ENCODE measurements around the gene PET117. TPM values are rescaled to one million over a fixed set of nuclear protein-coding genes. Genes with fewer than 3 reads are reported as not detected.
"Not testable (repeated sequence)": the region's sequence is repeated elsewhere in the genome, so short reads cannot be mapped to it uniquely, and the experiment has no call there.

PET117 gene
- polyA plus RNA-seq, 1 experiment, result 3.9 TPM

DNA sequence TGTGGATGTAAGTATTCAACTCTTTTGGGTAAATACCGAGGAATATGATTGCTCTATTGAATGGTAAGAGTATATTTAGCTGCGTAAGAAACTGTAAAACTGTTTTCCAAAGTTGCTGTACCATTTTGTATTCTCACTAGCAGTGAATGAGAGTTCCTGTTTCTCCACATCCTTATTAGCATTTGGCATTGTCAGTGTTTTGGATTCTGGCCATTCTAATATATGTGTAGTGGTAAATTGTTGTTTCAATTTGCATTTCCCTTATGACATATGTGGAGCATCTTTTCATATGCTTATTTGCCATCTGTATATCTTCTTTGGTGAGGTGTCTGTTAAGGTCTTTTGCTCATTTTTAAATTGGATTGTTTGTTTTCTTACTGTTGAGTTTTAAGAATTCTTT is 29.3 kb upstream of the PET117 start:
- TF ChIP-seq, protein P1, sequence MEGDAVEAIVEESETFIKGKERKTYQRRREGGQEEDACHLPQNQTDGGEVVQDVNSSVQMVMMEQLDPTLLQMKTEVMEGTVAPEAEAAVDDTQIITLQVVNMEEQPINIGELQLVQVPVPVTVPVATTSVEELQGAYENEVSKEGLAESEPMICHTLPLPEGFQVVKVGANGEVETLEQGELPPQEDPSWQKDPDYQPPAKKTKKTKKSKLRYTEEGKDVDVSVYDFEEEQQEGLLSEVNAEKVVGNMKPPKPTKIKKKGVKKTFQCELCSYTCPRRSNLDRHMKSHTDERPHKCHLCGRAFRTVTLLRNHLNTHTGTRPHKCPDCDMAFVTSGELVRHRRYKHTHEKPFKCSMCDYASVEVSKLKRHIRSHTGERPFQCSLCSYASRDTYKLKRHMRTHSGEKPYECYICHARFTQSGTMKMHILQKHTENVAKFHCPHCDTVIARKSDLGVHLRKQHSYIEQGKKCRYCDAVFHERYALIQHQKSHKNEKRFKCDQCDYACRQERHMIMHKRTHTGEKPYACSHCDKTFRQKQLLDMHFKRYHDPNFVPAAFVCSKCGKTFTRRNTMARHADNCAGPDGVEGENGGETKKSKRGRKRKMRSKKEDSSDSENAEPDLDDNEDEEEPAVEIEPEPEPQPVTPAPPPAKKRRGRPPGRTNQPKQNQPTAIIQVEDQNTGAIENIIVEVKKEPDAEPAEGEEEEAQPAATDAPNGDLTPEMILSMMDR (IDR thresholded peaks at IDR 0.05; ENCODE audit: insufficient read depth, low read depth, low read length), result no peak
- CTCF ChIA-PET, result no interaction called here
- DNase-seq (ENCODE audit: low read depth), result no peak

DNA sequence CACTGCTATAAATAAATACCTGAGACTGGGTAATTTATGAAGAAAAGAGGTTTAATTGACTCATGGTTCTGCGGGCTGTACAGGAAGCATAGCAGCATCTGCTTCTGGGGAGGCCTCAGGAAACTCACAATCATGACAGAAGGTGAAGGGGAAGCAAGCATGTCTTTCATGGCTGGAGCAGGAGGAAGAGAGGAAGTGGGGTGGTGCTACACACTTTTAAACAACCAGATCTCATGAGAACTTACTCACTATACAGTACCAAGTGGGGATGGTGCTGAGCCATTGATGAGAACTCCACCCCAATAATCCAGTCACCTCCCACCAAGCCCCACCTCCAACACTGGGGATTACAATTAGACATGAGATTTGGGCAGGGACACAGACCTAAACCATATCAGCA is 9.1 kb upstream of the PET117 start:
- POLR2A ChIA-PET; H3K27me3 ChIP-seq (ENCODE audit: control insufficient read depth, insufficient read depth, low read length); DNase-seq (ENCODE audit: low read depth); H3K36me3 ChIP-seq (ENCODE audit: control insufficient read depth, insufficient read depth, low read length); CTCF ChIA-PET; H3K4me3 ChIP-seq (ENCODE audit: low read depth, low read length): not testable (repeated sequence)

More for the DNA sequence above, 29.3 kb upstream of the PET117 start:
- POLR2A ChIA-PET, result no interaction called here
- no peak overlapping the region for H3K4me3 ChIP-seq (ENCODE audit: low read depth, low read length)
- H3K36me3 ChIP-seq (ENCODE audit: control insufficient read depth, insufficient read depth, low read length), result no peaks in the 10 kb centered on the region
- no peaks in the 10 kb centered on the region for H3K27me3 ChIP-seq (ENCODE audit: control insufficient read depth, insufficient read depth, low read length)

DNA sequence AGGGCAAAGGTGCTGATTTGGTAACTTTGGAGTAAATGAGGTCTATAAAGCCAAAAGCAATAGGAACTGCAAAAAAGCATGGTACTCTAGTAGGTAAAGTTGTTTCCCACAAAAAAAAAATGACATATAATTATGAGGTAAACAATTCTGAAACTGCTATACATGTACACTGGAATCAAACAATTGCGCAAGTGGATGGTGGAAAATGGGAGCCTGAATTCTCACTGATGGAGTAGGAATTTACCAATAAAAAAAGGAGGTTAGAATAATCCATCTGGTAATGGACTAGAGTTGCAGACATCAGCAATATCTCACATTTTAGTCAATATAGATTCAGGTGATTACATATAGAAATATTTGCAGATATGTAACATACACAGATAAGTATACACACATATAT is 5.0 kb upstream of the PET117 start:
- POLR2A ChIA-PET, result no interaction called here
- H3K36me3 ChIP-seq (ENCODE audit: control insufficient read depth, insufficient read depth, low read length), result no peaks in the 10 kb centered on the region
- no peaks in the 10 kb centered on the region for H3K27me3 ChIP-seq (ENCODE audit: control insufficient read depth, insufficient read depth, low read length)
- H3K4me3 ChIP-seq (ENCODE audit: low read depth, low read length), result no peak overlapping the region
- DNase-seq (ENCODE audit: low read depth), result no peak
- TF ChIP-seq, protein P1 (IDR thresholded peaks at IDR 0.05; ENCODE audit: insufficient read depth, low read depth, low read length), result no peak
- CTCF ChIA-PET, result no interaction called here

DNA sequence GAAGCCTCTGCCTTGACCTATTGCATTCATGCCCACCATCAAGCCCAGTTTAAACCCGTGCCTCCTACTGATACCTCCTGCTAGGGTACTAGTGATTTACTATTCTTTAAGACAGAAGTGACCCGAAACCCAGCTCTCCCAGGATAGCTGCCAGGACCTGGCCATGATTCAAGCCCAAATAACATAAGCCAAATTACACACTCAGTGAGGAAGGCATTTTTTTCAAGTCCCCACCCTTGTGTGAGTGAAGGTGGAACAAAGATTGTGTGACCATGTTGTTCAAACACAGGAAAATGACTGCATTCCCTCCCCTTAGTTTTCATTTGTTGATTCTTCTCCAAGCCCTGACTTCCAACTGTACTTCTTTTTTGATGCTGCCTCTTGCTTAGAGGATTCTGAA is 3.7 kb upstream of the PET117 start:
- no peak for DNase-seq (ENCODE audit: low read depth)
- POLR2A ChIA-PET, result no interaction called here
- CTCF ChIA-PET, result no interaction called here
- TF ChIP-seq, protein P1 (IDR thresholded peaks at IDR 0.05; ENCODE audit: insufficient read depth, low read depth, low read length), result no peak
- Histone ChIP-seq H3K27me3 (ENCODE audit: control insufficient read depth, insufficient read depth, low read length) (no peaks in the 10 kb centered on the region), H3K4me3 (ENCODE audit: low read depth, low read length) (no peak overlapping the region), H3K36me3 (ENCODE audit: control insufficient read depth, insufficient read depth, low read length) (no peaks in the 10 kb centered on the region)

DNA sequence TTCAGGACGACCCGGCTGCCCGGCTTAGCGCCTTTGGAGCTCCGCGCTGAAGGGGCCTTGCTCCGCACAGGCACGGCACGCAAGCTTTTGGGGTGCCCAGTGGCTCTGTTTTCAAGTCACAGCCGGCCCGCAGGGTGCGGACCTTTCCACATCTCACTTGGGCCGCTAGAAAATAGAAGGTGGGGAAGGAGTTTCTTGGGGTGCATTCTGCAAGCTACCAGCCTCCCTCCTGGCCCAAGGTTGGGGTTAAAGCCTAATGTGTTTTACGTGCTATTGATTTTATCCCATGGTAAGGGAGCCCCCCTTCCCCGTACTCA is 561 bp downstream of the PET117 start:
- DNase-seq (ENCODE audit: low read depth), result no peak
- CTCF ChIA-PET, result no interaction called here
- POLR2A ChIA-PET, result no interaction called here
- H3K36me3 ChIP-seq (ENCODE audit: control insufficient read depth, insufficient read depth, low read length), result peaks cover 2% of the 10 kb centered on the region; the same call in 1 of the 2 replicates
- no peaks in the 10 kb centered on the region for H3K27me3 ChIP-seq (ENCODE audit: control insufficient read depth, insufficient read depth, low read length)
- TF ChIP-seq, protein P1 (IDR thresholded peaks at IDR 0.05; ENCODE audit: insufficient read depth, low read depth, low read length), result no peak
- H3K4me3 ChIP-seq (ENCODE audit: low read depth, low read length), result peak overlapping the region; percentile 87

DNA sequence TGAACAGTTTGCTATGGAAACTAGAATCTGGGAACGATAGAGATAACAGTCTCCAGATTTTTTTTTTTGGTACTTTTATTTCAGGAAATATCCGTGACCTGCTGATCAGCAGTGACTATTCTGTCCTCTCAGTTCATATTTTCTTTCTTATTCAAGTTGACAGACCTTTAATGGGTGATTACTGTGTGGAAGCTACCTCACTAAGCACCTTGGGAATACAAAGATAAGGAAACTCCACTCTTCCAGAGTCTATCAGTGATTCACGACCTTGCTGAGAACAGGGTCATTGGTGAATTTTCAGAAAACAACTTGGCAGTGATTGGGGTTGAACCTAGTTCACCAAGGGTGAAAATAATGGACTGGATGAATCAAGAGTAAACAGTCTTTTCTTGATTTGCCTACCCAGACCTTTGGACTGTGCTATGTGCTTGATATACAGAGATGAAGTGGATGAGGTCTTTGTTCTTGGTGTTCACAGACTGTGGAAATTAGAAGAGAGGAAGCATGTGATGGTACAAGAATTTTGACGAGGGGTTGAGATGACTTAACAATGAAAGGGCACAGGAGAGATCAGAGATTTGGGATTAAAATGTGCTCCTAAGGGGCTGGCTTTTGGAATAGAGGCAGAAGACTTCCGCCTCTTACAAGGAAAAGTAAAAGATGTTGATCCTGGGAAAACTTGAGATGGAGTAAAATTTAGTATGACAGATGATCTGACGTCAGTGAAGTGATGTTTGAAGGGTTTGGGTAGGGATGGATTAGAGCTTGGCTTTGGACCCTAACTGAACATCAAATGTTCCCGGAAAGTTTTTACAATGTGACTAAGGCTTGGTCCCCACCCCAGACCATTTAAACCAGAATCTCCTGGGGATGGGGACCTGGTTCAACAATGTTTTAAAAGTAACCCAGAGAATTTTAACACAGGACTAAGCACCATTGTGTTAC is 1.2 kb downstream of the PET117 start:
- ChIA-PET POLR2A (no interaction called here), CTCF (no interaction called here)
- H3K4me3 ChIP-seq (ENCODE audit: low read depth, low read length), result peak overlapping the region; percentile 87
- TF ChIP-seq, protein P1 (IDR thresholded peaks at IDR 0.05; ENCODE audit: insufficient read depth, low read depth, low read length), result no peak
- no peak for DNase-seq (ENCODE audit: low read depth)
- peaks cover 2% of the 10 kb centered on the region; the same call in 1 of the 2 replicates for H3K36me3 ChIP-seq (ENCODE audit: control insufficient read depth, insufficient read depth, low read length)
- no peaks in the 10 kb centered on the region for H3K27me3 ChIP-seq (ENCODE audit: control insufficient read depth, insufficient read depth, low read length)
